ENCODE results near the gene MARCHF9.

Gene MARCHF9

GRCh38 chr12:57737467-57738460 lies 17.1 kb upstream of the MARCHF9 start:
- Histone ChIP-seq H3K27me3 (ENCODE audit: low read length) (no peaks in the 10 kb centered on the region), H2AFZ (ENCODE audit: low read depth, low read length, severe bottlenecking) (no peak overlapping the region), H3K79me2 (ENCODE audit: insufficient read depth, low read length) (peaks cover 12% of the 10 kb centered on the region), H3K9me2 (replicated peaks; ENCODE audit: insufficient read depth, low read length) (no peaks in the 10 kb centered on the region), H3K4me2 (ENCODE audit: low read depth, low read length, poor library complexity, severe bottlenecking) (no peak overlapping the region), H3K36me3 (ENCODE audit: low read length) (no peaks in the 10 kb centered on the region), H3K4me3 (ENCODE audit: insufficient read depth, low read length, poor library complexity, severe bottlenecking) (no peak overlapping the region), H3K9me3 (ENCODE audit: insufficient read depth, low read length) (no peaks in the 10 kb centered on the region), H3K9ac (ENCODE audit: low read length) (no peak overlapping the region), H3K27ac (ENCODE audit: low read depth, low read length) (no peak overlapping the region), H4K20me1 (ENCODE audit: low read depth, low read length) (no peaks in the 10 kb centered on the region), H3F3A (ENCODE audit: insufficient read depth) (peaks cover 2% of the 10 kb centered on the region; the same call in 1 of the 2 replicates)
- TF ChIP-seq EZH2phosphoT487 (conservative IDR thresholded peaks at IDR 0.05; ENCODE audit: low read length) (no peak), CTCF (IDR thresholded peaks at IDR 0.05; ENCODE audit: insufficient read depth, low read length, poor library complexity, severe bottlenecking) (no peak)

- no peak within 1 kb of the TSS for H3K9ac ChIP-seq (ENCODE audit: low read length)
Measured at GRCh38 chr12:57738661-57739237, 16.2 kb upstream of the MARCHF9 start, which contains the start of gene AGAP2. TSS of gene AGAP2 (minus strand) at chr12:57738742. CDS start at chr12:57738246, 496 bp downstream.

GRCh38 chr12:57739387-57739786 lies 15.5 kb upstream of the MARCHF9 start:
- Histone ChIP-seq H3K27ac (ENCODE audit: low read depth, low read length) (no peak overlapping the region), H3K79me2 (ENCODE audit: insufficient read depth, low read length) (peaks cover 12% of the 10 kb centered on the region), H3K9ac (ENCODE audit: low read length) (no peak overlapping the region), H2AFZ (ENCODE audit: low read depth, low read length, severe bottlenecking) (no peak overlapping the region), H4K20me1 (ENCODE audit: low read depth, low read length) (no peaks in the 10 kb centered on the region), H3K9me2 (replicated peaks; ENCODE audit: insufficient read depth, low read length) (no peaks in the 10 kb centered on the region), H3F3A (ENCODE audit: insufficient read depth) (peaks cover 5% of the 10 kb centered on the region; the same call in 1 of the 2 replicates), H3K27me3 (ENCODE audit: low read length) (no peaks in the 10 kb centered on the region), H3K9me3 (ENCODE audit: insufficient read depth, low read length) (no peaks in the 10 kb centered on the region), H3K4me2 (ENCODE audit: low read depth, low read length, poor library complexity, severe bottlenecking) (no peak overlapping the region), H3K36me3 (ENCODE audit: low read length) (no peaks in the 10 kb centered on the region), H3K4me3 (ENCODE audit: insufficient read depth, low read length, poor library complexity, severe bottlenecking) (no peak overlapping the region)
- no peak for TF ChIP-seq CTCF (IDR thresholded peaks at IDR 0.05; ENCODE audit: insufficient read depth, low read length, poor library complexity, severe bottlenecking)
- no peak for TF ChIP-seq EZH2phosphoT487 (conservative IDR thresholded peaks at IDR 0.05; ENCODE audit: low read length)

More at GRCh38 chr12:57738661-57739237, 16.2 kb upstream of the MARCHF9 start, which contains the start of gene AGAP2:
- H3K4me3 ChIP-seq (ENCODE audit: insufficient read depth, low read length, poor library complexity, severe bottlenecking) = no peak within 1 kb of the TSS
- peaks cover 5% of the 10 kb centered on the region; the same call in 1 of the 2 replicates for H3F3A ChIP-seq (ENCODE audit: insufficient read depth)
- H3K9me3 ChIP-seq (ENCODE audit: insufficient read depth, low read length) = no peaks in the 10 kb centered on the region
- TF ChIP-seq CTCF (IDR thresholded peaks at IDR 0.05; ENCODE audit: insufficient read depth, low read length, poor library complexity, severe bottlenecking) (no peak), EZH2phosphoT487 (conservative IDR thresholded peaks at IDR 0.05; ENCODE audit: low read length) (no peak)
- H3K27me3 ChIP-seq (ENCODE audit: low read length) = no peaks in the 10 kb centered on the region
- no peak within 1 kb of the TSS for H2AFZ ChIP-seq (ENCODE audit: low read depth, low read length, severe bottlenecking)
- no peak within 1 kb of the TSS for H3K4me2 ChIP-seq (ENCODE audit: low read depth, low read length, poor library complexity, severe bottlenecking)
- peaks cover 12% of the 10 kb centered on the region for H3K79me2 ChIP-seq (ENCODE audit: insufficient read depth, low read length)
- no peak within 1 kb of the TSS for H3K27ac ChIP-seq (ENCODE audit: low read depth, low read length)
- H3K9me2 ChIP-seq (replicated peaks; ENCODE audit: insufficient read depth, low read length) = no peaks in the 10 kb centered on the region
- no peaks in the 10 kb centered on the region for H3K36me3 ChIP-seq (ENCODE audit: low read length)
- no peaks in the 10 kb centered on the region for H4K20me1 ChIP-seq (ENCODE audit: low read depth, low read length)
